A549 (cell line): Measurements from ENCODE around the gene KIZ. TPM values are rescaled to one million over a fixed set of nuclear protein-coding genes. Genes with fewer than 3 reads are reported as not detected.

ENCODE experiments used
- ATAC-seq, 2 experiments: fragments of 200-7000 bp in 1 of 2; fragments of >200 bp in 1 of 2; cut with Nextera tagmentation in 1 of 2; cut with Tn5 transposase in 1 of 2; 3 replicates each; pipeline versions ENCODE4 v1.8.0 to v1.9.1; 2018 to 2020; ENCODE audit warnings: mild to moderate bottlenecking in 1 of 2, moderate library complexity in 1 of 2
- CTCF ChIA-PET: fragments of 300-600 bp; sonication (Branson Sonifier 250); formaldehyde crosslinking; extraction: SDS; loops from one replicate; lab custom pipeline; 2021; ENCODE audit warnings: antibody characterized with exemption, inconsistent platforms; lab: Yijun Ruan, JAX
- POLR2A ChIA-PET: fragments of 350-600 bp; formaldehyde crosslinking; extraction: SDS; loops from one replicate; lab custom pipeline; 2021; ENCODE audit warnings: antibody characterized with exemption, inconsistent platforms; lab: Yijun Ruan, JAX
- DNase-seq, 2 experiments: peaks; one replicate each; pipeline versions ENCODE4 v3.0.0 to v3.0.0-alpha.2; 2011 to 2016; ENCODE audit warnings: low read depth in 1 of 2, low spot score in 1 of 2
- FAIRE-seq: peaks from 2 replicates; lab custom pipeline; 2011; peaks lifted over from hg19 to GRCh38; lab: Jason Lieb, UNC
- H3K27ac ChIP-seq, 2 experiments: fragments of >200 bp; sonication (Bioruptor Twin); formaldehyde crosslinking; 3 replicates each; pipeline ENCODE4 v1.5.1; 2016 to 2017
- H3K4me1 ChIP-seq: fragments of >200 bp; sonication (Bioruptor Twin); formaldehyde crosslinking; 3 replicates; pipeline ENCODE4 v1.6.1; 2016
- H3K4me2 ChIP-seq: fragments of >200 bp; sonication (Bioruptor Twin); formaldehyde crosslinking; 3 replicates; pipeline ENCODE4 v1.6.1; 2016
- H3K4me3 ChIP-seq: fragments of >200 bp; sonication (Bioruptor Twin); formaldehyde crosslinking; 3 replicates; pipeline ENCODE4 v1.5.1; 2016
- H3K9me3 ChIP-seq: fragments of >200 bp; sonication (Bioruptor Twin); formaldehyde crosslinking; 3 replicates; pipeline ENCODE4 v1.6.1; 2016
- ATOH8 ChIP-seq: fragments of 250-450 bp; sonication (Bioruptor Pico); IDR thresholded peaks from 2 replicates; pipeline ENCODE4 v1.5.0; 2020; ENCODE audit warnings: low read depth, mild to moderate bottlenecking, moderate library complexity
- BCL3 ChIP-seq: fragments of >200 bp; sonication (Bioruptor Twin); formaldehyde crosslinking; IDR thresholded peaks from 3 replicates; pipeline ENCODE4 v1.6.1; 2016
- BHLHE40 ChIP-seq: IDR thresholded peaks from 2 replicates; pipeline ENCODE4 v1.6.1; 2012; ENCODE audit warnings: low read depth, low read length, inconsistent platforms
- CBX2 ChIP-seq: fragments of 200-600 bp; sonication (generic); IDR thresholded peaks from 2 replicates; pipeline ENCODE4 v1.6.1; 2016; ENCODE audit warnings: low read depth, mild to moderate bottlenecking, borderline replicate concordance
- CEBPB ChIP-seq, 2 experiments: fragments of >200 bp in 1 of 2; sonication (Bioruptor Twin) in 1 of 2; formaldehyde crosslinking in 1 of 2; IDR thresholded peaks; 2 replicates each; pipeline ENCODE4 v1.6.1; 2012 to 2016
- CTCF ChIP-seq: fragments of >200 bp; sonication (Bioruptor Twin); formaldehyde crosslinking; IDR thresholded peaks from 3 replicates; pipeline ENCODE4 v1.5.1; 2016
- EHMT2 ChIP-seq: fragments of 200-600 bp; sonication (generic); IDR thresholded peaks from 2 replicates; pipeline ENCODE4 v1.6.1; 2016; ENCODE audit warnings: antibody characterized with exemption, low read depth, mild to moderate bottlenecking, moderate library complexity
- ELK1 ChIP-seq: fragments of 150-350 bp; IDR thresholded peaks from 2 replicates; pipeline ENCODE4 v1.6.1; 2014; ENCODE audit warnings: low read depth, mild to moderate bottlenecking, low read length
- ESRRA ChIP-seq: fragments of 150-350 bp; IDR thresholded peaks from 2 replicates; pipeline ENCODE4 v1.6.1; 2014; ENCODE audit warnings: mild to moderate bottlenecking, low read length, borderline replicate concordance
- HDAC2 ChIP-seq: fragments of 200-600 bp; sonication (generic); IDR thresholded peaks from 2 replicates; pipeline ENCODE4 v1.6.1; 2016
- HEYL ChIP-seq: fragments of 250-450 bp; sonication (Bioruptor Pico); IDR thresholded peaks from 2 replicates; pipeline ENCODE4 v1.8.0; 2021; ENCODE audit warnings: mild to moderate bottlenecking, moderate library complexity
- HOXA7 ChIP-seq: fragments of 250-450 bp; sonication (Bioruptor Pico); IDR thresholded peaks from 2 replicates; pipeline ENCODE4 v1.5.0; 2020; ENCODE audit warnings: mild to moderate bottlenecking, moderate library complexity
- HOXB5 ChIP-seq: fragments of 250-450 bp; sonication (Bioruptor Pico); IDR thresholded peaks from 2 replicates; pipeline ENCODE4 v1.5.0; 2020; ENCODE audit warnings: mild to moderate bottlenecking, moderate library complexity
- JUNB ChIP-seq: fragments of >200 bp; sonication (Bioruptor Twin); formaldehyde crosslinking; IDR thresholded peaks from 2 replicates; pipeline ENCODE4 v1.6.1; 2016
- KDM5A ChIP-seq: fragments of 200-600 bp; sonication (generic); IDR thresholded peaks from 2 replicates; pipeline ENCODE4 v1.6.1; 2016; ENCODE audit warnings: antibody characterized with exemption, mild to moderate bottlenecking
- MAFK ChIP-seq: fragments of 450-650 bp; IDR thresholded peaks from 2 replicates; pipeline ENCODE4 v1.6.1; 2014; ENCODE audit not compliant: partially characterized antibody
- MYC ChIP-seq: IDR thresholded peaks from 2 replicates; pipeline ENCODE4 v1.6.1; 2012; ENCODE audit warnings: mild to moderate bottlenecking, inconsistent platforms, low read length, improper control_type of control experiment, borderline replicate concordance
- NPAS2 ChIP-seq: fragments of 250-450 bp; sonication (Bioruptor Pico); IDR thresholded peaks from 2 replicates; pipeline ENCODE4 v1.8.0; 2022; ENCODE audit warnings: mild to moderate bottlenecking, moderate library complexity, borderline replicate concordance
- PHF8 ChIP-seq: fragments of 200-600 bp; sonication (generic); IDR thresholded peaks from 2 replicates; pipeline ENCODE4 v1.6.1; 2016; ENCODE audit warnings: low read depth, mild to moderate bottlenecking, antibody characterized with exemption, moderate library complexity, borderline replicate concordance
- POLR2A ChIP-seq: IDR thresholded peaks from 2 replicates; pipeline ENCODE4 v1.6.1; 2012; ENCODE audit warnings: mild to moderate bottlenecking, low read length
- TP53 ChIP-seq: fragments of 250-450 bp; sonication (Bioruptor Pico); IDR thresholded peaks from 2 replicates; pipeline ENCODE4 v1.5.0; 2021; ENCODE audit warnings: mild to moderate bottlenecking, moderate library complexity
- ZSCAN20 ChIP-seq: fragments of 250-450 bp; sonication (Bioruptor Pico); IDR thresholded peaks from 2 replicates; pipeline ENCODE4 v1.8.0; 2022; ENCODE audit warnings: mild to moderate bottlenecking, moderate library complexity
- WGBS: methylation state at CpG from one replicate; pipeline ENCODE4 v1.1.6; 2017; ENCODE audit errors: missing lambda C conversion rate; 5-methylcytosine and 5-hydroxymethylcytosine counted together
- polyA plus RNA-seq, 4 experiments: library from polyadenylated mRNA; depleted of rRNA in 3 of 4; stranded (reverse); fragments of >200 nt; fragmentation: RNase III in 1 of 4; extraction: RNeasy Plus Mini Kit Qiagen cat#74134 plus additional on column Dnase treatment in 1 of 4; gene quantifications; 2 replicates in 3 of 4; 3 replicates in 1 of 4; pipeline ENCODE4 v1.2.3, GENCODE V29; 2011 to 2017
- TF ChIP-seq, protein P1 (sequence below): fragments of 450-650 bp; IDR thresholded peaks from 2 replicates; pipeline ENCODE4 v1.6.1; 2014; ENCODE audit warnings: antibody characterized with exemption
- TF ChIP-seq, protein P2 (sequence below): IDR thresholded peaks from 2 replicates; pipeline ENCODE4 v1.6.1; 2012; ENCODE audit warnings: low read depth, borderline replicate concordance

The KIZ gene
- polyA plus RNA-seq, 2 of the 4 experiments (the other 2 are of a cell fraction), result 6.3 to 19.1 TPM

DNA sequence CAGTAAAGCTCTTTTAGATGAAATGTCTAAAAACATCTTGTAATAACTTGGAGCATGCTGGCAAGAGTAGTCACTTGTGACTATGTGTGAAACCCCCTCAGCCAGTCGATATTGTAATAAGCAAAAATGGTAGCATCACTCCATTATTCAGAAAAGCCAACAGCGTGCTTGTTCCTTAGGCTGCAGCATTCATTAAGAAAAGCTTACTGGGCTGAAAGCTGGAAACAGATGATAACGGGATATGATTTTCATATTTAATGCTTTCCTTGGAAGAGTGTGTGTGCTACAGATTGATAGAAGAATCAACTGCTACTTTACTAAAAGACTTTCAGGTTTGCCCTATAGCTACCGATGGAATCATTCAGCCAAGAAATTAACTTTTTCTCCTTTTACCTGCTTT is 20.3 kb downstream of the KIZ start:
- ChIA-PET POLR2A (no interaction called here), CTCF (interaction anchor here (0.7 to 0.9 kb wide), 2 partner anchors 17 to 20 kb away, joined by 3 read pairs; no protein-coding TSS in a partner anchor)
- no peaks in the 10 kb centered on the region for H3K9me3 ChIP-seq
- H3K4me2 ChIP-seq, result no peak overlapping the region
- no peak for FAIRE-seq
- no peak overlapping the region for H3K27ac ChIP-seq
- no peak for ATAC-seq
- DNase-seq, result no peak
- no peaks in the 10 kb centered on the region for H3K4me1 ChIP-seq
- TF ChIP-seq ELK1, result no peak
- no peak for TF ChIP-seq EHMT2
- no peak for TF ChIP-seq MYC
- no peak for TF ChIP-seq HDAC2
- TF ChIP-seq ATOH8 (CRISPR knock-in tag), result no peak
- TF ChIP-seq, protein P1, sequence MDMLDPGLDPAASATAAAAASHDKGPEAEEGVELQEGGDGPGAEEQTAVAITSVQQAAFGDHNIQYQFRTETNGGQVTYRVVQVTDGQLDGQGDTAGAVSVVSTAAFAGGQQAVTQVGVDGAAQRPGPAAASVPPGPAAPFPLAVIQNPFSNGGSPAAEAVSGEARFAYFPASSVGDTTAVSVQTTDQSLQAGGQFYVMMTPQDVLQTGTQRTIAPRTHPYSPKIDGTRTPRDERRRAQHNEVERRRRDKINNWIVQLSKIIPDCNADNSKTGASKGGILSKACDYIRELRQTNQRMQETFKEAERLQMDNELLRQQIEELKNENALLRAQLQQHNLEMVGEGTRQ, result no peak
- no peak for TF ChIP-seq BHLHE40
- TF ChIP-seq CTCF, result no peak
- no peak for TF ChIP-seq CEBPB (IDR thresholded peaks at IDR 0.05)
- no peak for TF ChIP-seq HEYL (CRISPR knock-in tag)
- no peak for TF ChIP-seq HOXB5 (CRISPR knock-in tag)
- no peak for TF ChIP-seq BCL3
- no peak for TF ChIP-seq POLR2A
- TF ChIP-seq TP53 (CRISPR knock-in tag), result no peak
- no peak for TF ChIP-seq HOXA7
- no peak for TF ChIP-seq ESRRA
- H3K4me3 ChIP-seq, result no peak overlapping the region
- 83% methylated on average over 4 of the region's 4 CpGs for WGBS

DNA sequence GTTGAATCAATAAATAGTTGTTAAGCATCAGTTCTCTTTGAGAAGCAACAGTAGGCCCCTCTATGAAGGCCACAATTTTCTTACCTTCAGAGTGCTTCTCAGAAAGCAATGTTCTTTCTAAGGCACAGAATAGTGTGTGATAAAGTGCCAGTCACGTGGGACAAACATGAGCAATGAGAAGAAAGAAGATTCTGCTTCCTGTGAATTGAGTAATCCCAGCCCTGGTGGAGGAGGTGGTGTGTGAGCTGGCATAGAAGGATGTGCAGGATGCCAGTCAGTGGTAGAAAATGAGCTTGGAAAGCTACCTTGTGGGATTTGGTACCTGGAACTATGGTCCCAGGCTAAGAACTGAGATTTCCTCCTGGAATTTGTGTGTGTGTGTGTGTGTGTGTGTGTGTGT is 21.7 kb downstream of the KIZ start:
- Histone ChIP-seq H3K27ac (no peak overlapping the region), H3K4me3 (no peak overlapping the region), H3K4me2 (no peak overlapping the region), H3K9me3 (no peaks in the 10 kb centered on the region), H3K4me1 (no peaks in the 10 kb centered on the region)
- no peak for TF ChIP-seq CBX2
- TF ChIP-seq NPAS2 (CRISPR knock-in tag), result no peak
- no peak for TF ChIP-seq ZSCAN20 (CRISPR knock-in tag)
- TF ChIP-seq, protein P2, sequence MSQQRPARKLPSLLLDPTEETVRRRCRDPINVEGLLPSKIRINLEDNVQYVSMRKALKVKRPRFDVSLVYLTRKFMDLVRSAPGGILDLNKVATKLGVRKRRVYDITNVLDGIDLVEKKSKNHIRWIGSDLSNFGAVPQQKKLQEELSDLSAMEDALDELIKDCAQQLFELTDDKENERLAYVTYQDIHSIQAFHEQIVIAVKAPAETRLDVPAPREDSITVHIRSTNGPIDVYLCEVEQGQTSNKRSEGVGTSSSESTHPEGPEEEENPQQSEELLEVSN, result no peak
- no peak for TF ChIP-seq JUNB
- no peak for TF ChIP-seq PHF8
- no peak for TF ChIP-seq MAFK
- no peak for TF ChIP-seq MYC
- no peak for TF ChIP-seq KDM5A
- TF ChIP-seq, protein P1, result no peak
- no peak for TF ChIP-seq CEBPB (IDR thresholded peaks at IDR 0.05)
- DNase-seq, result peak in 1 of 2 experiments; percentile 6
- no peak for ATAC-seq
- ChIA-PET POLR2A (no interaction called here), CTCF (interaction anchor here (0.6 kb wide), 1 partner anchor 89 kb away, joined by 3 read pairs; no protein-coding TSS in a partner anchor)
- FAIRE-seq, result no peak
- WGBS, result 27% methylated on average over 1 of the region's 1 CpG
